GM12875 (cell line): ENCODE measurements around the gene G6PC1.
"Not testable (repeated sequence)": the region's sequence is repeated elsewhere in the genome, so short reads cannot be mapped to it uniquely, and the experiment has no call there.

Experiments used
- H3K4me3 ChIP-seq: one replicate; pipeline ENCODE4 v1.5.1; 2011; ENCODE audit warnings: low read depth, low read length, control low read depth
- TF ChIP-seq, protein P1 (sequence below): IDR thresholded peaks from 2 replicates; pipeline ENCODE4 v1.5.1; 2011; ENCODE audit warnings: low read depth, mild to moderate bottlenecking, control low read depth, inconsistent platforms, low read length, moderate library complexity, borderline replicate concordance; ENCODE audit not compliant: insufficient read depth

The G6PC1 gene

DNA sequence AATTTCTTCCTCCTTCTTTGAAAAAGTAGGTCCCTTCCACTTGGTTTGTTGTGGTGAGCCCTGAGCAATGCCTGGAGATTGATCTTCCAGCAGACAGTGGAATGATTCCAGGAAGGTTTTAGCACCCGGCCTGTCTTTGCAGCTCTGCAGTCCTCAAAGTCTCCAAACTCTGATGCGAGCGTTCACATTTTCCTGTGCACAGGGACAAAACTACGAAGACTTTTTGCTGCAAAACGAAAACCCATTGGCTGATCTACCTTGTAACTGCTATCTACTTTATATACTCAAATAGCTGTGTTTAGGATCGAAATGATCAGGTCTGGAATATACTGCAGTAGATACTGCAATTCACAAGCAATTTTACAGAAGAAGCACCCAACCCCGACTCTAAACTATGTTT, 21.7 kb downstream of the G6PC1 start:
- H3K4me3 ChIP-seq = no peak overlapping the region
- TF ChIP-seq, protein P1, sequence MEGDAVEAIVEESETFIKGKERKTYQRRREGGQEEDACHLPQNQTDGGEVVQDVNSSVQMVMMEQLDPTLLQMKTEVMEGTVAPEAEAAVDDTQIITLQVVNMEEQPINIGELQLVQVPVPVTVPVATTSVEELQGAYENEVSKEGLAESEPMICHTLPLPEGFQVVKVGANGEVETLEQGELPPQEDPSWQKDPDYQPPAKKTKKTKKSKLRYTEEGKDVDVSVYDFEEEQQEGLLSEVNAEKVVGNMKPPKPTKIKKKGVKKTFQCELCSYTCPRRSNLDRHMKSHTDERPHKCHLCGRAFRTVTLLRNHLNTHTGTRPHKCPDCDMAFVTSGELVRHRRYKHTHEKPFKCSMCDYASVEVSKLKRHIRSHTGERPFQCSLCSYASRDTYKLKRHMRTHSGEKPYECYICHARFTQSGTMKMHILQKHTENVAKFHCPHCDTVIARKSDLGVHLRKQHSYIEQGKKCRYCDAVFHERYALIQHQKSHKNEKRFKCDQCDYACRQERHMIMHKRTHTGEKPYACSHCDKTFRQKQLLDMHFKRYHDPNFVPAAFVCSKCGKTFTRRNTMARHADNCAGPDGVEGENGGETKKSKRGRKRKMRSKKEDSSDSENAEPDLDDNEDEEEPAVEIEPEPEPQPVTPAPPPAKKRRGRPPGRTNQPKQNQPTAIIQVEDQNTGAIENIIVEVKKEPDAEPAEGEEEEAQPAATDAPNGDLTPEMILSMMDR = no peak

GRCh38 chr17:42923472-42923871, 22.9 kb downstream of the G6PC1 start:
- not testable (repeated sequence) for H3K4me3 ChIP-seq

- no peak overlapping the region for H3K4me3 ChIP-seq
- TF ChIP-seq, protein P1 = no peak
Measured at GRCh38 chr17:42924891-42925290, 24.3 kb downstream of the G6PC1 start.

DNA sequence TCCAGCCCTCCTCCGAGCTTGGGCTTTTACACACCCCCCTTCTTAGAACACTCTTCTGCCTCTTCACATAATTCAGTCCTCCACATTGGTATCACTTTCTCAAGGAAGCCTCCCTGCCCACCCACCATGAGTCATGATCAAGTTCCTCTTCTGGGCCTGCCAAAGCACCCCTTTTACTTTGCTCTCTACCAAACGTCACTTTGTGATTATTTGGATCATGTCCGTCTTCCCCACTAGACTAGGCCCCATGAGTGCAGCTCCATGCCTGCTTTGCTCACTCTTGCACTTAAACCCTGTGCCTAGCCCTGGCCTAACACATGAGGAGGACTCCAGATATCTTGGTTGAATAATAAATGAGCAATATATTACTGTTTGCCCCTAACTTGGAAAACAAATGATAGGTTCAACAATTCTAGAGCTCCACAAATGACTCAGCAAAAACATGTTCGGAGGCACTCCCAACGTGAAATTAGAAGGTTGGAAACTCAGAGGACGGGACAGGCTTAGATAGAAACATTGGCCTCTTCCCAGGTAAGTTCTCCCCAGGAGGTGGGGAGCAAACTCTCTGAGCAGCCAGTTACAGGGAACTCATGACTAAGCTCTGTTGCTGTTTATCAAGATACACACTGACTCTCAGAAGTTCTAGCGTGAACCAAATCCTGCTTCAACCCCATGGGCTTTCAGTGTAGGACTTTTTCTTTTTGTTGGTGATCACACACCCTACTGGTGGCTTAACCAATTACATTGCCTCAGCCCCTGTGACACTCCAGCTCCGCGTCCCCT, 28.3 kb downstream of the G6PC1 start:
- TF ChIP-seq, protein P1 = peak; percentile 42; the same call in 1 of the 2 replicates
- no peak overlapping the region for H3K4me3 ChIP-seq

GRCh38 chr17:42929497-42929844, 28.9 kb downstream of the G6PC1 start:
- no peak overlapping the region for H3K4me3 ChIP-seq
- TF ChIP-seq, protein P1 = no peak

- TF ChIP-seq, protein P1 = peak; percentile 45; the same call in 1 of the 2 replicates
- no peak overlapping the region for H3K4me3 ChIP-seq
Measured at GRCh38 chr17:42937712-42938596, 37.4 kb downstream of the G6PC1 start.

DNA sequence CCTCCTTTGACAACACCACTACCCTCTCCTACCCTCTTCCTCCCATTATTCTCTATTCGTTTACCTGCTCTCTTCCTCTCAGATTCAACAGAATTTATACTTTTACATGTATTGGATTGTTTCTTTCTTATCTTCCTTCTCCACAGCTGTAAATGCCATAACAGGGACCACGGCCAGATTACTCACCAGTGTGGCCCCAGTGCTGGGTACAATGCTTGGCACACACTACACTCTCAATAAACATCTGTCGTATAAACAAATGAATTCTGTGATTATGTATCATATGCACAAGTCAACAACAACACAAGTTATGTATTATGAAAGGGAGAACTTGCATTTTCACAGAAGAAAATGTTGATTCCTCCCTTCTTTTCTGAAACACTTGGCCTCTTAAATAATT, 43.6 kb downstream of the G6PC1 start:
- H3K4me3 ChIP-seq = no peak overlapping the region
- TF ChIP-seq, protein P1 = no peak
